GM19468 (cell line): ENCODE measurements around the gene CRADD.
"Not testable (repeated sequence)": the region's sequence is repeated elsewhere in the genome, so short reads cannot be mapped to it uniquely, and the experiment has no call there.

Experiments
- ATAC-seq: cut with Tn5 transposase; IDR thresholded peaks from one replicate; pipeline ENCODE4 v1.9.1; 2021; ENCODE audit warnings: mild to moderate bottlenecking, moderate library complexity, moderate number of reproducible peaks; ENCODE audit not compliant: unreplicated experiment; ENCODE audit errors: extremely low read depth

Gene CRADD

GRCh38 chr12:93677195-93678064, at the start of gene CRADD:
CRADD (plus strand) TSS chr12:93677375.
- peak; percentile 82 for ATAC-seq

DNA sequence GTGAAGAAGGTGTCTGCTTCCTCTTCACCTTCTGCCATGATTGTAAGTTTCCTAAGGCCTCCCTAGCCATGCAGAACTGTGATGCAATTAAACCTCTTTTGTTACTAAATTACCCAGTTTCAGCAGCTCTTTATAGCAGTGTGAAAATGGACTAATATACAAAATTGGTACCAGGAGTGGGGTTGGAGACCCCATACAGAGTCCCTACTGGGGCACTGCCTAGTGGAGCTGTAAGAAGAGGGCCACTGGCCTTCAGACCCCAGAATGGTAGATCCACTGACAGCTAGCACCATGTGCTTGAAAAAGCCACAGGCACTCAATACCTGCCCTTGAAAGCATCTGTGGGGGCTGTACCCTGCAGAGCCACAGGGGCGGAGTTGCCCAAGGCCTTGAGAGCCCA, 44.8 kb upstream of the CRADD start:
- ATAC-seq: no peak

GRCh38 chr12:93634416-93634815, 42.8 kb upstream of the CRADD start:
- ATAC-seq: no peak

- ATAC-seq: no peak
These were observed 40.5 kb upstream of the CRADD start for GRCh38 chr12:93636708-93637107.

DNA sequence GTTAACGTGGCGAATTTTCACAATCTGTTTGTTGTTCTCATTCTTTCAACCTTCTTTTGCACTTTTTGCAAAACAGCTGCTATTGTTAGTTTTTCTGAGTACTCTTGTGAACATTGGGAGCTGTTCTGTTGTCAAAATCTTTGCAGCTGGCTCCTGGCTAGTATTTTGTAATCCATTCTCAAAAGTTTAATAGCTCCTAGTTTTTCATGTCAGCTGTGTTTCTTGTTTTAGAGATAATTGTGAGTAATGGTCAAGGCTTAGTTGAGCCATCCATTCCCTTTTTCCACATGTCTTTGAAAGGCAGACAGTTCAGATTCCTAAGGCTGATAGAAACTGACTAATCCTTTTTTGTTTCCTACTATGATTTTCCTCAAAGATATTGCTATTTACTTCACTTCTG, 39.1 kb upstream of the CRADD start:
- no peak for ATAC-seq

- no peak for ATAC-seq
These were observed 38.2 kb upstream of the CRADD start for GRCh38 chr12:93638954-93639353.

GRCh38 chr12:93639406-93639805, 37.8 kb upstream of the CRADD start:
- ATAC-seq: no peak

GRCh38 chr12:93641380-93641779, 35.8 kb upstream of the CRADD start:
- ATAC-seq: not testable (repeated sequence)

DNA sequence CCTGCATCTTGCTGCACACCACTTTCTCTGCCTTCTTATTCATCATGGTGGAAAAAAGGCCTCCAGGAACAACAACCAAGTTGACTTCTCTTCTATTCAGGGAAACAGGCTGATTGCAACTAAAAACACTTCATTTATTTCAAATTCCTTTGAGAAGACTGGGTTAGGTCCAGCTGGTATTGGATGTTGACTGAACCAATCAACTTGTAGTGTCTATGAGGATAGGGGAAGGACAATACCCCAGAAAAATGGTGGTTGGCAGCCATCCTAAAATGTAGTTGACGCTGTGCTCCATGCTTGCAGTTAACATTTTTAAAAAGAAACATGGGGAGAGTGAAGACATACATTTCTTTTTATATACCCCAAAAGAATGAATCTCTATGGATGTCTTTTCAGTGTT, 34.4 kb upstream of the CRADD start:
- no peak for ATAC-seq

DNA sequence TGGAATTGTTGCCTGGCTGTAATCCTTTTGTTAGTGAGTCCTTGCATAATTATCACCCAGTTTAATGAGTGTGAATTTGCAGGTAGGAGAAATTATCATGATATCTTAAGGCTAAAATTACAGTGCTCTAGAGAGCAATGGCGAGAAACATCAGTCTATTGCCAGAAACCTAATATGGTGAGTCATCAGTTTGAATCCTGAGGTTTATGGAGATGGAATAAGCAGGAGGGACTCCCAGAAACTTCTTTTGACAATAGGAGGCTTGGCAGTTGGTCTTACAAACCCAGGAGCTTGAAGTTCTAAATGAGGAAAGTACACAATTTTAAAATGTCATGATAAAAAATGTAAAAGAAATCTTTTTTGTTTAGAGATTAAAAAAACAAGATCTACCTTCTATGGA, 31.5 kb upstream of the CRADD start:
- ATAC-seq: no peak

GRCh38 chr12:93650626-93651025, 26.5 kb upstream of the CRADD start:
- ATAC-seq: no peak

DNA sequence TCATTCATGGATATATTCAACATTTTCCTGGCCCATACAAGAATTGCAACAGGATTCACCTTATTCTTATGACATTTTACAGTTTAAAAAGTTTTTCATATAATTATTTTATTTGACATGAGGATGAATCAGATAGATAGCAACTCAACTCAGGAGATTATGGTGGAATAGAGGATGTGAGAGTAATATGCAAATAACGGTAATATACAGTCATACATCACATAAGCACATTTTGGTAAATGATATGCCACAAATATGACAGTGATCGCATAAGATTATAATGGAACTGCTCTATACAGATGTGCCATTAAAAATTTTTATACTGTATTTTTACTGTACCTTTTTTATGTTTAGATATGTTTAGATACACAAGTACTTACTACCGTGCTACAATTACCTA, 24.1 kb upstream of the CRADD start:
- no peak for ATAC-seq

- no peak for ATAC-seq
These were observed 23.5 kb upstream of the CRADD start for GRCh38 chr12:93653712-93654111.

DNA sequence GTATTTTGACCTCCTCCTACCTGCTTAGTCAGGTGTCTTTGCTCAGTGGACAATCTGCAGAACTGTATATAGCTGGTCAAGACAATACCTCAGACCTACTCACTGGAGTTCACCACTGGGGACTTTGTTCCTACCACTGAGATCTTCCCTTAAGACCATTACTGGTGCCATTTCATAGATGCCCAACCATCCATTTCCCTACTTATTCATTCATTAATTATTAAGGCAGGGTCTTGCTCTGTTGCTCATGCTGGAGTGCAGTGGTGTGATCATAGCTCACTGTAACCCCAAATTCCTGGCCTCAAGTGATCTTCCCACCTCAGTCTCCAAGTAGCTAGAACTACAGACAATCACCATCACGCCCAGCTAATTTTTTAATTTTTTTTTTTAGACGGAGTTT, 22.8 kb upstream of the CRADD start:
- ATAC-seq: no peak

DNA sequence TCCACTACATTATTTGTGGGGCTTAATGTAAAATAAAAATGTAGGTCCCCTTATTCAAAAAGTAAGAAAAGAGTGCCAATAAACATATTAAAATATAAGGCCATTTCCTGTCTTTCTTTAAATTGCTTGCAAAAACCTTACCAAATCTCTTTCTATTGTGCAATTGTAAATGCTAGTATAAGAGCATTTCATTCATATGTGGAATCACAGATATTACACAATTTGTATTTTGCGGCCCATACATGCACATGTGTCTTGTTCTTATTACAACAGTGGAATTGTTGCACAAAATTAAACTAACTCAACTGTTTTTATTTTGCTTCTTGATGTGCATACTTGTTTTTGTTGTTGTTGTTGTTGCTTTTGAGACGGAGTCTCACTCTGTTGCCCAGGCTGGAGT, 20.1 kb upstream of the CRADD start:
- no peak for ATAC-seq

DNA sequence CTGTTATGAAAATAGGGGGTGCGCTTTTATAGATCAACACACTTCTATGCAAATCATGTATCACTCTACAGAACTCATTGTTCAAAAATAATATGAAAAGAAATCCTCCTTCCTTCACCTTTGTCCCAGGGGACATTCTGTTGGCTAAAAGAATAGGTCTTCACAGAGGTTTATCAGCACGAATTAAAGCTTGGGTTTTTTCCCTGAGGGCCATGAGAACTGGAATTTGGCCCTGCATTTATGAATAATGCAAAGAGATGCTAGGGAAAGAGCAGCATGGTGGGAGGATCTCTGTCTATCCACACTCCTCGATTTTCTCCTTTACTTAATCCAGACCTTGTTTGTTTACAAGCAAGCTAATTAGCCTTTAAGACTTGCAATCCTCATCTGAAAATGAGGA, 16.2 kb upstream of the CRADD start:
- ATAC-seq: no peak

DNA sequence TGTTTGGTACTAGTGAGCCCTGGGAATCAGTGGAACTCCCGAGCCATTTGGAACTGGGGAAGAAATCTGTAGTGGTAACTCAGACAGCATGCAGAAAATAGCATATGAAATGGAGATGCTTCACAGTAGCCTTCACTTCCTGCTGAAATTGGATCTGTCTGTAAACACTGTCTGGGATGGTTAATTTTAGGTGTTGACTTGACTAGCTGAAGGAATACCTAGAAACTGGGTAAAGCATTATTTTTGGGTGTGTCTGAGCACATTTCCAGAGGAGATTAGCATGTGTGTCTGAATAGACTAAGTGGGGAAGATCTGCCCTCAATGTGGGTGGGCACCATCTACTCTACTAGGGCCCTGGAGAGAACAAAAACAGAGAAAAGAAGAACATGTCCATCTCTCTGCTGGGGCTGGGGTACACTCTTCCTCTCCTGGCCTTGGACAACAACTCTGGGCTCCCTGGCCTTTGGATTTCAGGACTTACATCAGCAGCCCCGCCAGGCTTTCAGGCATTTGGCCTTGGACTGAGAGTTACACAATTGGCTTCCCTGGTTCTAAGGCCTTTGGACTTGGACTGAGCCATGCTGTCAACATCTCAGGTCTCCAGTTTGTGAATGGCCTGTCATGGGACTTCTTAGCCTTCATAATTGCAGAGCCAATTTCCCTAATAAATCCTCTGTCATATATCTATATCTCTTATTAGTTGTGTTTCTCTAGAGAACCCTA, 14.0 kb upstream of the CRADD start:
- no peak for ATAC-seq

- no peak for ATAC-seq
These were observed 13.5 kb upstream of the CRADD start for GRCh38 chr12:93663729-93664084.

- ATAC-seq: no peak
These were observed 12.5 kb upstream of the CRADD start for GRCh38 chr12:93664573-93665138.

GRCh38 chr12:93667672-93668071, 9.5 kb upstream of the CRADD start:
- no peak for ATAC-seq

DNA sequence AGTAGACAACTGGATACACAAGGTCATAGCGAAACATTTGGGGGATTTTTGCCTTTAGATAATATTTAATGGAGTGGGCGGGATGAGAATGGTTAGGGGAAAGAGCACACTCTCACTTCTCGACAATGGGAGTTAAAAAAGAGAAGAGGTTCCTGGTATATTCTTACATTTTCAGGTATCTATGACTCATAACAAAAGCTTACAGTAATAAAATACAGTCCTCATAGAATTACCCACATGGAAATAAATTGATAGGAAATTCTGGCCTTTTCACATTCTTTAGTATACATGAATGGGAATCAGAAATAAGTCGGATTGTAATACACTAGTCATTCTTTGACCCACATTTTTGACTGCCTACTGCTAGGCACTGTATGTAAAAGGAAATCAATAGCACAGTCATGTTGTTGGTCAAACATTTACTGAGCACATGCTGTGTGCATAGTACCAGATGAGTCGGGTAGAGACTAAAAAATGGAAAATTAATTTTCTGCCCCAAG, 8.2 kb upstream of the CRADD start:
- peak; percentile 32 for ATAC-seq
